ENCODE measurements around the gene SDK1. TPM values are rescaled to one million over a fixed set of nuclear protein-coding genes. Genes with fewer than 3 reads are reported as not detected.
"Not testable (repeated sequence)": the region's sequence is repeated elsewhere in the genome, so short reads cannot be mapped to it uniquely, and the experiment has no call there.

Gene SDK1
- polyA plus RNA-seq, 4 donors: 0.27 to 5.0 (median 2.1) TPM; not detected in 1

DNA sequence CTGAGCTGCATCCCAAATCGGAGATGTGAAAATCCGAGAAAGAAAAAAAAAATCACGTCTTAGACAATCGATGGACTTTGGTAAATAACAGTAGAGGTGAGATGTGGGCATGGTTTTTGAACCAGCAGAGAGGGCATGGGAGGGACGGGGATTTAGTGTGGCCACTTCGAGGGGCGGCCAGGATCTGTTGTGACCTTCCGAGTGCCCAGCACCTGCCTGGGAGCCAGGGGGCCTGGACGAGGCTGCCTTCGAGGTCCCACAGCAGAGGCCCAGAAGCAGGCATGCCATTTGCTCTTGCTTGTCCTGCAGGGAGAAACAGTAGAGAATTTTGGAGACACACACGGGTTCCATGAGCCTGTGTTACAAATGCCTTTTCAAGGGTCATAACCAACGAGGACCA is 911.3 kb downstream of the SDK1 start:
- Histone ChIP-seq H3K4me1 (ENCODE audit: control insufficient read depth in 3 of 3, insufficient read depth in 2 of 3, low read depth in 1 of 3, low read length in 2 of 3) (no peaks in the 10 kb centered on the region), H3K36me3 (ENCODE audit: control insufficient read depth in 3 of 3, insufficient read depth in 2 of 3, low read depth in 1 of 3, low read length in 3 of 3) (peaks cover 0 to 7% (median 0%) of the 10 kb centered on the region in 3 donors), H3K4me3 (ENCODE audit: low read depth in 1 of 3, low read length in 3 of 3) (no peak overlapping the region), H3K27me3 (ENCODE audit: control insufficient read depth in 3 of 3, insufficient read depth in 3 of 3, low read length in 3 of 3) (no peaks in the 10 kb centered on the region), H3K27ac (ENCODE audit: low read depth in 1 of 3, low read length in 2 of 3) (no peak overlapping the region), H3K9me3 (ENCODE audit: control insufficient read depth in 2 of 2, insufficient read depth in 1 of 2, low read depth in 1 of 2, low read length in 1 of 2) (no peaks in the 10 kb centered on the region)
- 82 to 89% (median 88%) methylated on average over 12 of the region's 12 CpGs for WGBS, 3 donors
- FAIRE-seq (no peak), DNase-seq (no peak)

DNA sequence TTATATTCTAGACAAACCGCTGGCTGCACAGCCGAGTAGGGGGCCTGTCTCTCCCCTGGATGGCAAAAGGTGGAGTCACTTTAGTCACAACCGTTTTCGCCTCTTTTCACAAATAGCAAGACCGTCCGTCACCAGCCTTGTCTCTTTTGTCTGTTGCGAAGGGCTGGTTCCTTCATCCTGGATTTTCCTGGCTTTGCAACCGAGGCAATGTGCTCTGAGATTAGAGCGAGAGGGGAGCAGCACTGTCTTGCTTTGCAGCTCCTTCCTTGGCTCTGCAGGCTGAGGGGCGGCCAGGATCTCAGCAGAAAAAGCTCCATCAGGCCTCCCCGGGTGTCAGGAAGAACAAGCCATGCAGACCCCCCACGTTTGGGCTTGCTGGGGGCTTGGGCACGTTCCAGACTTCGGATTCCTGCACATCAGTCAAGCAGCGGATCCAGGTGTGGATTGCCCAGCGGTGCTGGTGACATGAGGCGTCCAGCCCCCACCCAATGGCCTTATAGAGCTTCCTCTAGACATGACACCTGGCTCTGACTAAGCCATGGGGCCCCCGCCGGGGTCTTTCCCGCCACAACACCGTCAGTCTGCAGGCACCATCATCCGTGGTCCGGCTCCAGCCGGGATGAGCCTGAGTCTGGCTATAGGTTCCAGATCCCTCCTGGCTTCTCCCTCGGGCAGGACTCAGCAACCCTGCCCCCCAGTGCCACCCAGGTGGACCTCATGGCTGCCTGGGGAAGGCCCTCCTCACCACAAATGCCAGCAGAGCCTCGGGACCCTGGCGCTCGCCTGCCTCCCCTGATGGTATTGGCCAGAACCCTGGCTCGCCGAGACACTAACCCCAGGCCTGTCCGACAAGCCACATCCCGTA is 913.5 kb downstream of the SDK1 start:
- H3K27me3 ChIP-seq (ENCODE audit: control insufficient read depth in 3 of 3, insufficient read depth in 3 of 3, low read length in 3 of 3): no peaks in the 10 kb centered on the region

DNA sequence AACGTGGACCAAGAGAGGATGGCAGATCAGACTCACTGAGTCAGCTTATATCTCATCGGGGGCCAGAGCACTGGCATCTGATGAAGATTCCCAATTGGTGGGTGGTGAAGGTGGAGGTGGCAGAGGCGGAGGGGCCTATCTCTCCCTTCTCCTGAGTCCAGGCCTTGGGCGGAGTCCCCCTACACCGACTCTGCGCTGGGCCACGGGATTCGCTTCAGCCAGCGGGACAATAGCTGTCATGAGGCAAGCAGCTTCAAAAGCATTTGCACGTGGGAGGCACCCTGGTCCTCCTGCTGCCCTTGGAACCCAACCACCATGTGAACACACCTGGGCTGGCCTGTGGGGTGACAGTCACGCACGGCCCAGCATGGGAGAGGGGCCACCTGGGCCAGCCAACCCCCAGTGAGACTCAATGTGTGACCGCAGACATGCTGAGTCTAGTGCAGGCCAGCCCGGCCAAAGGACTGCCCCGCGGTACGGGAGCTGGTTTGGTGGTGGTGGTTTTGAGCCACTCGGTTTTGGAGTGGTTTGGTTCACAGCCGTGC is 914.2 kb downstream of the SDK1 start:
- no peaks in the 10 kb centered on the region for H3K4me1 ChIP-seq (ENCODE audit: control insufficient read depth in 3 of 3, insufficient read depth in 2 of 3, low read depth in 1 of 3, low read length in 2 of 3)
- DNase-seq: no peak
- no peak for FAIRE-seq
- WGBS, 3 donors: 92 to 95% (median 92%) methylated on average over 19 of the region's 19 CpGs
- no peaks in the 10 kb centered on the region for H3K27me3 ChIP-seq (ENCODE audit: control insufficient read depth in 3 of 3, insufficient read depth in 3 of 3, low read length in 3 of 3)
- no peaks in the 10 kb centered on the region for H3K9me3 ChIP-seq (ENCODE audit: control insufficient read depth in 2 of 2, insufficient read depth in 1 of 2, low read depth in 1 of 2, low read length in 1 of 2)
- H3K36me3 ChIP-seq (ENCODE audit: control insufficient read depth in 3 of 3, insufficient read depth in 2 of 3, low read depth in 1 of 3, low read length in 3 of 3): peaks cover 0 to 4% (median 0%) of the 10 kb centered on the region in 3 donors
- no peak overlapping the region for H3K27ac ChIP-seq (ENCODE audit: low read depth in 1 of 3, low read length in 2 of 3)
- no peak overlapping the region for H3K4me3 ChIP-seq (ENCODE audit: low read depth in 1 of 3, low read length in 3 of 3)

More for the DNA sequence above, 913.5 kb downstream of the SDK1 start:
- FAIRE-seq (no peak), DNase-seq (no peak)
- peaks cover 0 to 7% (median 0%) of the 10 kb centered on the region in 3 donors for H3K36me3 ChIP-seq (ENCODE audit: control insufficient read depth in 3 of 3, insufficient read depth in 2 of 3, low read depth in 1 of 3, low read length in 3 of 3)
- no peak overlapping the region for H3K4me3 ChIP-seq (ENCODE audit: low read depth in 1 of 3, low read length in 3 of 3)
- 85 to 90% (median 87%) methylated on average over 32 of the region's 32 CpGs for WGBS, 3 donors
- no peak overlapping the region for H3K27ac ChIP-seq (ENCODE audit: low read depth in 1 of 3, low read length in 2 of 3)
- H3K4me1 ChIP-seq (ENCODE audit: control insufficient read depth in 3 of 3, insufficient read depth in 2 of 3, low read depth in 1 of 3, low read length in 2 of 3): no peaks in the 10 kb centered on the region
- no peaks in the 10 kb centered on the region for H3K9me3 ChIP-seq (ENCODE audit: control insufficient read depth in 2 of 2, insufficient read depth in 1 of 2, low read depth in 1 of 2, low read length in 1 of 2)

DNA sequence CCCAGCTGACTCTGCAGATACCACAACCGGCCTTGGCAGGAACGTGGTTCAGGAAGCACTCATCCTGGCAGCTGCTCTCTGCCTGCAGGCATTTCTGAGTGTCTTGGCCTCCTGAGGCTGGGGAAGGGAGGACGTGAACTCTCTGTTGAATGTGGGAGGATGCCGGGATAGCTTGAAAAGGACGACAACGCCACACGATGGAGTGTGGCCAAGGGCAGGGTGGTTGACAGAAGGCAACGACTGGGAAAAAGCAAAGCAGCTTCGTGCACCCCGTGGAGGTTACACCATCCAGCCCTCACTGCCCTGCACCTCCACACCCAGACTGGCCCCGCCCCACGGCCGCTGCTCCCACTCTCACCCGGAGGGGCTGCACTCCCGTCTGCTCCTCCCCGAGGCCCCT is 915.0 kb downstream of the SDK1 start:
- no peak overlapping the region for H3K27ac ChIP-seq (ENCODE audit: low read depth in 1 of 3, low read length in 2 of 3)
- H3K36me3 ChIP-seq (ENCODE audit: control insufficient read depth in 3 of 3, insufficient read depth in 2 of 3, low read depth in 1 of 3, low read length in 3 of 3): no peaks in the 10 kb centered on the region
- no peak for DNase-seq
- H3K4me1 ChIP-seq (ENCODE audit: control insufficient read depth in 3 of 3, insufficient read depth in 2 of 3, low read depth in 1 of 3, low read length in 2 of 3): no peaks in the 10 kb centered on the region
- H3K27me3 ChIP-seq (ENCODE audit: control insufficient read depth in 3 of 3, insufficient read depth in 3 of 3, low read length in 3 of 3): no peaks in the 10 kb centered on the region
- no peak overlapping the region for H3K4me3 ChIP-seq (ENCODE audit: low read depth in 1 of 3, low read length in 3 of 3)
- no peaks in the 10 kb centered on the region for H3K9me3 ChIP-seq (ENCODE audit: control insufficient read depth in 2 of 2, insufficient read depth in 1 of 2, low read depth in 1 of 2, low read length in 1 of 2)
- WGBS, 3 donors: 69 to 71% (median 69%) methylated on average over 16 of the region's 16 CpGs
- FAIRE-seq: no peak

DNA sequence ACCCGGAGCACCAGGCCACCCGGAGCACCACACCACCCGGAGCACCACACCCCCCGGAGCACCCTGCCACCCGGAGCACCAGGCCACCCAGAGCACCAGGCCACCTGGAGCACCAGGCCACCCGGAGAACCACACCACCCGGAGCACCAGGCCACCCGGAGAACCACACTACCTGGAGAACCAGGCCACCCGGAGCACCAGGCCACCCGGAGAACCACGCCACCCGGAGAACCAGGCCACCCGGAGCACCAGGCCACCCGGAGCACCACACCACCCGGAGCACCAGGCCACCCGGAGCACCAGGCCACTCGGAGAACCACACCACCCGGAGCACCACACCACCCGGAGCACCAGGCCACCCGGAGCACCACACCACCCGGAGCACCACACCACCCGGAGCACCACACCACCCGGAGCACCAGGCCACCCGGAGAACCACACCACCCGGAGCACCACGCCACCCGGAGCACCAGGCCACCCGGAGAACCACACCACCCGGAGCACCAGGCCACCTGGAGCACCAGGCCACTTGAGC is 916.1 kb downstream of the SDK1 start:
- H3K9me3 ChIP-seq (ENCODE audit: control insufficient read depth in 2 of 2, insufficient read depth in 1 of 2, low read depth in 1 of 2, low read length in 1 of 2): not testable (repeated sequence)
- 91 to 95% (median 94%) methylated on average over 22 to 29 of the region's 29 CpGs for WGBS, 3 donors

DNA sequence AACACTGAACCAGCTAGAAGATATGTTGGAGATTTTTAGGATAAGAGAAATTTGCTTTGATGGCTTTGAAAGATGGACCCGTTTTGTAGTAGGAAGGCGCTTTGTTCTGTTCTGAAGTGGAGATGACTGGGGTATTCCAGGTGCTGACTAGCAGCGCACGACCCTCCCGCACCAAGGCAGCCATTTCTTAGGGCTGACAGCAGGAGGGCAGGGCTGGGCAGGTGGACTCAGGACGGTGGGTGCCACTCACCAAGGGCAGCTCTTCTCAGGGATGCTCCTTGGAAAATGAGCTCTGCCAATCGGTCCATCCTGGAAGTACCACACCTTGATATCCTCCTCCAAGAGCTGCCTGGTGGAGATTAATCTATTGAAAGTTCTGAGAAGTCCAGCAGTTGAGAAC is 917.4 kb downstream of the SDK1 start:
- no peak for DNase-seq
- Histone ChIP-seq H3K36me3 (ENCODE audit: control insufficient read depth in 3 of 3, insufficient read depth in 2 of 3, low read depth in 1 of 3, low read length in 3 of 3) (no peaks in the 10 kb centered on the region), H3K27me3 (ENCODE audit: control insufficient read depth in 3 of 3, insufficient read depth in 3 of 3, low read length in 3 of 3) (no peaks in the 10 kb centered on the region), H3K27ac (ENCODE audit: low read depth in 1 of 3, low read length in 2 of 3) (no peak overlapping the region), H3K9me3 (ENCODE audit: control insufficient read depth in 2 of 2, insufficient read depth in 1 of 2, low read depth in 1 of 2, low read length in 1 of 2) (no peaks in the 10 kb centered on the region), H3K4me1 (ENCODE audit: control insufficient read depth in 3 of 3, insufficient read depth in 2 of 3, low read depth in 1 of 3, low read length in 2 of 3) (no peaks in the 10 kb centered on the region), H3K4me3 (ENCODE audit: low read depth in 1 of 3, low read length in 3 of 3) (no peak overlapping the region)
- FAIRE-seq: no peak
- WGBS, 3 donors: 86 to 94% (median 86%) methylated on average over 7 of the region's 7 CpGs

More for the DNA sequence above, 916.1 kb downstream of the SDK1 start:
- H3K27me3 ChIP-seq (ENCODE audit: control insufficient read depth in 3 of 3, insufficient read depth in 3 of 3, low read length in 3 of 3); H3K36me3 ChIP-seq (ENCODE audit: control insufficient read depth in 3 of 3, insufficient read depth in 2 of 3, low read depth in 1 of 3, low read length in 3 of 3); H3K4me3 ChIP-seq (ENCODE audit: low read depth in 1 of 3, low read length in 3 of 3); DNase-seq; H3K27ac ChIP-seq (ENCODE audit: low read depth in 1 of 3, low read length in 2 of 3); FAIRE-seq; H3K4me1 ChIP-seq (ENCODE audit: control insufficient read depth in 3 of 3, insufficient read depth in 2 of 3, low read depth in 1 of 3, low read length in 2 of 3): not testable (repeated sequence)

DNA sequence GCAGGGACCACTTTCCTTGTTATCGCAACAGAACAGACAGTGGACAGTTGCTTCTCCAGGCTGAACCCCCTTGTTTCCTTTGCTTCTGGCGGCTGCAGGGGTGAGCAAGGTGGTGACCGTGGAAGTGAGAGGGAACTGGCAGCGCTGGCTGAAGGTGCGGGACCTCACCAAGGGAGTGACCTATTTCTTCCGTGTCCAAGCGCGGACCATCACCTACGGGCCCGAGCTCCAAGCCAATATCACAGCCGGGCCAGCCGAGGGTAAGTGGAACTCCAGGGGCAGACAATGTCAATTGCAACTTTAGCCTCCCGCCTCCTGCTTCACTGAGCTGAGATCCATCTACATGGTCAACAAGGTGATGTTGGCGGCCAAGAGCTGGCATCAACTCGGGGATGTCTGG is 919.0 kb downstream of the SDK1 start:
- H3K4me1 ChIP-seq (ENCODE audit: control insufficient read depth in 3 of 3, insufficient read depth in 2 of 3, low read depth in 1 of 3, low read length in 2 of 3): no peaks in the 10 kb centered on the region
- H3K27me3 ChIP-seq (ENCODE audit: control insufficient read depth in 3 of 3, insufficient read depth in 3 of 3, low read length in 3 of 3): no peaks in the 10 kb centered on the region
- WGBS, 3 donors: 90 to 92% (median 91%) methylated on average over 15 of the region's 15 CpGs
- H3K4me3 ChIP-seq (ENCODE audit: low read depth in 1 of 3, low read length in 3 of 3): no peak overlapping the region
- FAIRE-seq (no peak), DNase-seq (no peak)
- H3K9me3 ChIP-seq (ENCODE audit: control insufficient read depth in 2 of 2, insufficient read depth in 1 of 2, low read depth in 1 of 2, low read length in 1 of 2): no peaks in the 10 kb centered on the region
- H3K27ac ChIP-seq (ENCODE audit: low read depth in 1 of 3, low read length in 2 of 3): no peak overlapping the region
- no peaks in the 10 kb centered on the region for H3K36me3 ChIP-seq (ENCODE audit: control insufficient read depth in 3 of 3, insufficient read depth in 2 of 3, low read depth in 1 of 3, low read length in 3 of 3)

DNA sequence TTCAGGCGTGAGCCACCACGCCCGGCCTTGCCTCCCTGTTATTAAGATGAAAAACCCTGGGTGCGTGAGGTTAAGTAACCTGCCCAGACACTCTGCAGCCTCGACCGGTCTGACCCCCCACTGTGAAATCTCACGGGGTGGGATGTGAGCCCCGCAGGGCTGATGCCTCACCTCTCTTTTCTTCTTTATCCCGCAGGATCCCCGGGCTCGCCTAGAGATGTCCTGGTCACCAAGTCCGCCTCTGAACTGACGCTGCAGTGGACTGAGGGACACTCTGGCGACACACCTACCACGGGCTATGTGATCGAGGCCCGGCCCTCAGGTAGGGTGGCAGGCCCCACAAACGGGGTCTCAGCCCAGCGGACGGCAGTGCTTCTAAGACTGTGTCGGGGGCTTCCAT is 920.0 kb downstream of the SDK1 start:
- Histone ChIP-seq H3K27ac (ENCODE audit: low read depth in 1 of 3, low read length in 2 of 3) (no peak overlapping the region), H3K9me3 (ENCODE audit: control insufficient read depth in 2 of 2, insufficient read depth in 1 of 2, low read depth in 1 of 2, low read length in 1 of 2) (no peaks in the 10 kb centered on the region), H3K36me3 (ENCODE audit: control insufficient read depth in 3 of 3, insufficient read depth in 2 of 3, low read depth in 1 of 3, low read length in 3 of 3) (no peaks in the 10 kb centered on the region), H3K4me1 (ENCODE audit: control insufficient read depth in 3 of 3, insufficient read depth in 2 of 3, low read depth in 1 of 3, low read length in 2 of 3) (no peaks in the 10 kb centered on the region), H3K4me3 (ENCODE audit: low read depth in 1 of 3, low read length in 3 of 3) (no peak overlapping the region), H3K27me3 (ENCODE audit: control insufficient read depth in 3 of 3, insufficient read depth in 3 of 3, low read length in 3 of 3) (no peaks in the 10 kb centered on the region)
- 88 to 91% (median 90%) methylated on average over 21 of the region's 21 CpGs for WGBS, 3 donors
- no peak for FAIRE-seq
- no peak for DNase-seq

Measured in small intestine (tissue), 7 donors.